ENCODE data around the gene THADA. TPM values are rescaled to one million over a fixed set of nuclear protein-coding genes. Genes with fewer than 3 reads are reported as not detected.
A peak's percentile ranks its signal among the peaks of the same experiment; 100 is the strongest.

THADA gene
- total RNA-seq, 1 experiment from 2014 or later, result 20.1 TPM

DNA sequence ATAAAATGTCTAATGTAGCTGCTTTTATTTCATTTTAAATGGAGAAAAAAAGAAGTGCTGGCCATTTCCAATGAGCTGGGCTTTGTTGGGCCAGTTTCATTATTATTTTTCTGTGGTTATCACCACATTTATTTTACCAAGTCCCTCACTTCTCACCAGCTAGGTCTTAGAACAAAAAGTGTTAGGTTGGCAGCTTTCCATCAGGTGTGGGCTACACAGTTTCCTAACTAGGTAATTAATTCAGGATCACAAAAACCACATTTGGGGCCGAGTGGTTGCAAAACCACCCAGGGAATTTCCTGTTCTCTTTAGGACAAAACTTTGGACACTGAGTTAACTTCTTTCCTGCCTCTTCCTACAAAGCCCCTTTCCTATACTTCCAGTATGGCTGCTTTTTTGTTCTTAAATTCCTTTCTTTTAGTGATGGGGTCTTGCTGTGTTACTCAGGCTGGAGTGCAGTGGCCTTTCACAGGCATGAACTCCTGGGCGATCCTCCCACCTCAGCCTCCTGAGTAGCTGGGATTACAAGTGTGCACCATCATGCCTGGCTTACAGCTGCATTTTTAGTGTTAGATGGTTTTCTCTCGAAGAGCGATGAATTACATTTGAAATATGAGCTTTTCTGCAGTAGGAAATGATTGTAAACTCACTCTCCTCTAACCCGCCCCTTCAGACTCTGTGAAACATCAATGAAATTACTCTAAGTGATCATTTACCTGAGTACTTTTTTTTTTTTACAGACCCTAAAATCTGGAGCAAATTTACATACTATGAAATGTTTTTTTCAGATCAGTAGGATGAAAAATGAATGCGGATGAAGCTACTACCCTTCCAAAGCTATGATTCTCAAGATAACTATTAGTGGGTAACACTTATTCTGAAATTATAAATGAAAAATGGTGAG is 366.8 kb downstream of the THADA start:
- Histone ChIP-seq H3K56ac (ENCODE audit: insufficient read length, low read depth, low read length) (no peak overlapping the region), H2BK120ac (ENCODE audit: low read depth, low read length, poor library complexity, severe bottlenecking) (no peak overlapping the region), H3K27ac (ENCODE audit: insufficient read length, low read depth, low read length) (no peak overlapping the region), H2BK12ac (ENCODE audit: insufficient read length, low read depth, low read length) (no peak overlapping the region), H4K91ac (ENCODE audit: insufficient read length, low read depth, low read length) (no peak overlapping the region), H3K4me1 (ENCODE audit: insufficient read depth, low read length) (peaks cover 2% of the 10 kb centered on the region; the same call in 1 of the 2 replicates), H4K20me1 (ENCODE audit: control insufficient read depth, insufficient read depth, insufficient read length) (no peaks in the 10 kb centered on the region), H3K14ac (ENCODE audit: insufficient read depth, low read length) (no peak overlapping the region), H2BK20ac (ENCODE audit: low read depth, low read length, poor library complexity, severe bottlenecking) (no peak overlapping the region), H3K79me1 (ENCODE audit: insufficient read depth, low read depth, low read length, poor library complexity, severe bottlenecking) (no peaks in the 10 kb centered on the region), H3K4ac (ENCODE audit: low read depth, low read length) (no peak overlapping the region), H3K9ac (ENCODE audit: extremely low read depth, insufficient read length, low read length) (no peak overlapping the region), H3K79me2 (ENCODE audit: insufficient read depth, low read length) (peaks cover 10% of the 10 kb centered on the region; the same call in 1 of the 2 replicates), H3K27me3 (ENCODE audit: insufficient read depth, low read length) (no peaks in the 10 kb centered on the region), H2BK15ac (ENCODE audit: low read depth, low read length) (no peak overlapping the region), H4K8ac (replicated peaks; ENCODE audit: insufficient read length, low read depth, low read length) (no peak overlapping the region), H3K23me2 (ENCODE audit: insufficient read length, low read depth, low read length, poor library complexity, severe bottlenecking) (peaks cover 3% of the 10 kb centered on the region), H2BK5ac (ENCODE audit: insufficient read length, low read length) (no peak overlapping the region), H4K5ac (ENCODE audit: insufficient read length, low read depth, low read length) (no peak overlapping the region), H2AK5ac (ENCODE audit: insufficient read length, low read length) (no peak overlapping the region), H3K18ac (ENCODE audit: insufficient read length, low read depth, low read length) (no peak overlapping the region), H3T11ph (ENCODE audit: low read length) (no peak overlapping the region), H3K4me2 (ENCODE audit: insufficient read depth, insufficient read length, low read length) (no peak overlapping the region), H2AFZ (ENCODE audit: low read length) (no peak overlapping the region), H3K9me3 (ENCODE audit: control insufficient read depth, low read depth, low read length) (no peaks in the 10 kb centered on the region), H3K23ac (ENCODE audit: insufficient read length, low read depth, low read length) (no peak overlapping the region)
- Mint-ChIP-seq H3K4me3 (peak overlapping the region in 1 of 2 experiments; percentile 22; a peak in 1 of 5 replicates), H3K9me3 (peaks cover 0 to 3% of the 10 kb centered on the region in 2 experiments; a peak in 1 of 5 replicates), H3K36me3 (ENCODE audit: insufficient read depth in 1 of 3, low read depth in 3 of 3) (peaks cover 4 to 18% (median 10%) of the 10 kb centered on the region in 3 experiments), H3K27ac (peak overlapping the region in 2 of 3 experiments; percentile 45 to 65; a peak in 2 of 7 replicates), H3K27me3 (ENCODE audit: low read depth) (peaks cover 1% of the 10 kb centered on the region; the same call in 1 of the 2 replicates), H3K4me1 (peaks cover 29 to 36% of the 10 kb centered on the region in 2 experiments)
- WGBS (ENCODE audit: extremely low coverage, insufficient read length, low lambda C conversion rate), result no CpG with 5 or more reads among the region's 6 CpGs
- DNase-seq, result no peak
- TF ChIP-seq, protein P1, sequence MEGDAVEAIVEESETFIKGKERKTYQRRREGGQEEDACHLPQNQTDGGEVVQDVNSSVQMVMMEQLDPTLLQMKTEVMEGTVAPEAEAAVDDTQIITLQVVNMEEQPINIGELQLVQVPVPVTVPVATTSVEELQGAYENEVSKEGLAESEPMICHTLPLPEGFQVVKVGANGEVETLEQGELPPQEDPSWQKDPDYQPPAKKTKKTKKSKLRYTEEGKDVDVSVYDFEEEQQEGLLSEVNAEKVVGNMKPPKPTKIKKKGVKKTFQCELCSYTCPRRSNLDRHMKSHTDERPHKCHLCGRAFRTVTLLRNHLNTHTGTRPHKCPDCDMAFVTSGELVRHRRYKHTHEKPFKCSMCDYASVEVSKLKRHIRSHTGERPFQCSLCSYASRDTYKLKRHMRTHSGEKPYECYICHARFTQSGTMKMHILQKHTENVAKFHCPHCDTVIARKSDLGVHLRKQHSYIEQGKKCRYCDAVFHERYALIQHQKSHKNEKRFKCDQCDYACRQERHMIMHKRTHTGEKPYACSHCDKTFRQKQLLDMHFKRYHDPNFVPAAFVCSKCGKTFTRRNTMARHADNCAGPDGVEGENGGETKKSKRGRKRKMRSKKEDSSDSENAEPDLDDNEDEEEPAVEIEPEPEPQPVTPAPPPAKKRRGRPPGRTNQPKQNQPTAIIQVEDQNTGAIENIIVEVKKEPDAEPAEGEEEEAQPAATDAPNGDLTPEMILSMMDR (conservative IDR thresholded peaks at IDR 0.05), result no peak

All from H9 (cell line).